Activated CD4-positive, alpha-beta T cell treated with anti-CD3 and anti-CD28 coated beads, Interleukin-2, Interleukin-4, amounts not matched to agents 100 ng/mL and 50 ng/mL, durations not matched to agents 16 hours and 8 hours (primary cell): ENCODE data around the gene FOXN3.
"Not testable (repeated sequence)": the region's sequence is repeated elsewhere in the genome, so short reads cannot be mapped to it uniquely, and the experiment has no call there.

Experiments
- DNase-seq: peaks from one replicate; pipeline ENCODE4 v3.0.0-alpha.2; 2020; ENCODE audit warnings: low spot score

The FOXN3 gene

GRCh38 chr14:89270439-89271227 lies 146.4 kb downstream of the FOXN3 start:
- DNase-seq: no peak

GRCh38 chr14:89269404-89269803 lies 147.6 kb downstream of the FOXN3 start:
- no peak for DNase-seq

- DNase-seq: no peak
Observed at GRCh38 chr14:89268514-89268913, 148.5 kb downstream of the FOXN3 start.

GRCh38 chr14:89267656-89268055 lies 149.4 kb downstream of the FOXN3 start:
- DNase-seq: no peak

- no peak for DNase-seq
Observed at GRCh38 chr14:89267163-89267562, 149.9 kb downstream of the FOXN3 start.

GRCh38 chr14:89266754-89267153 lies 150.3 kb downstream of the FOXN3 start:
- DNase-seq: no peak

GRCh38 chr14:89265234-89265633 lies 151.8 kb downstream of the FOXN3 start:
- no peak for DNase-seq

- no peak for DNase-seq
Observed at GRCh38 chr14:89264196-89264800, 152.7 kb downstream of the FOXN3 start.

- DNase-seq: no peak
Observed at GRCh38 chr14:89262041-89262440, 155.0 kb downstream of the FOXN3 start.

- DNase-seq: no peak
Observed at GRCh38 chr14:89260898-89261297, 156.1 kb downstream of the FOXN3 start.

- no peak for DNase-seq
Observed at GRCh38 chr14:89259951-89260609, 157.0 kb downstream of the FOXN3 start.

- DNase-seq: no peak
Observed at GRCh38 chr14:89258728-89259273, 158.2 kb downstream of the FOXN3 start.

GRCh38 chr14:89256951-89257350 lies 160.1 kb downstream of the FOXN3 start:
- no peak for DNase-seq

GRCh38 chr14:89256283-89256682 lies 160.8 kb downstream of the FOXN3 start:
- DNase-seq: no peak

- DNase-seq: no peak
Observed at GRCh38 chr14:89255852-89256251, 161.2 kb downstream of the FOXN3 start.

- no peak for DNase-seq
Observed at GRCh38 chr14:89255012-89255411, 162.0 kb downstream of the FOXN3 start.

GRCh38 chr14:89254166-89254909 lies 162.7 kb downstream of the FOXN3 start:
- no peak for DNase-seq

GRCh38 chr14:89252887-89253532 lies 164.0 kb downstream of the FOXN3 start:
- no peak for DNase-seq

- DNase-seq: no peak
Observed at GRCh38 chr14:89251061-89251460, 166.0 kb downstream of the FOXN3 start.

GRCh38 chr14:89250655-89250975 lies 166.4 kb downstream of the FOXN3 start:
- not testable (repeated sequence) for DNase-seq

- no peak for DNase-seq
Observed at GRCh38 chr14:89249972-89250654, 166.9 kb downstream of the FOXN3 start.
